Measurements from ENCODE around the gene TRIM39.

TRIM39 gene

GRCh38 chr6:30327232-30327746, 562 bp downstream of the TRIM39 start:
- no peak for DNase-seq (ENCODE audit: low read depth, low spot score)

DNA sequence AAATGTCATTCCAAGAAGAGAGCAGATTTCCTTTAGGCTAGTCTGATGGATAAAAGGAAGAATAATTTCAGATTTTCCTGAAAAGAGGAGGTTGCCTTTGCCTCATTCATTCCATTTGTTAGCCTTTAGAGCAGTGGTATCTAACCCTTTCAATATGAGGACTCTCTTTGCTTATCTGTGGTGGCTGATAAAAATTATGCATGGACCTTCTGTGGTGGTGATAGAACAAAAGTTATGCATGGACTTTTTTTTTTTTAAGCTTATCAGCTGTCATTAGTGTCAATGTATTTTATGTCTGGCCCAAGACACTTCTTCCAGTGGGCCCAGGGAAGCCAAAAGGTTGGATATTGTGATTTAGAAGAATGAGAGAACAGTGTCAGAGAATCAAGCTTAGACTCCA, 1.7 kb downstream of the TRIM39 start:
- DNase-seq (ENCODE audit: low read depth, low spot score): no peak

GRCh38 chr6:30329331-30329730, 2.6 kb downstream of the TRIM39 start:
- no peak for DNase-seq (ENCODE audit: low read depth, low spot score)

DNA sequence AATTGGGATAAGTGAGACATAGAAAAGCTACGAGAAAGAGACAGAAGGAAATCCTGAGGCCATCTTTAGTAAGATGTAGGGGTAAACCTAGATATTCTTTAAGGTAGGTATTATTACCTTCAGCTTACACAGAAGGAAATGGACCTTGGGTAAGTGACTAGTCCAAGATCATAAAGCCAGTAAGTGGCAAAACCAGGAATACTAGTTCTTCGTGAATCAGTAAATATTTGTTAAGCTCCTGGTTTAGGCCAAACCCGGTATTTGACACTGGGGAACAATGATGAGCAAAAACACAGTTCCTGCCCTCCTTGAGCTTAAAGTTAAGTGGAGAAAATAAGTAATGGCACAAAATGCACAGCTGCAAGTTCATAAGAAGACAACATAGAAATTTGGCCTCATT, 5.3 kb downstream of the TRIM39 start:
- no peak for DNase-seq (ENCODE audit: low read depth, low spot score)

DNA sequence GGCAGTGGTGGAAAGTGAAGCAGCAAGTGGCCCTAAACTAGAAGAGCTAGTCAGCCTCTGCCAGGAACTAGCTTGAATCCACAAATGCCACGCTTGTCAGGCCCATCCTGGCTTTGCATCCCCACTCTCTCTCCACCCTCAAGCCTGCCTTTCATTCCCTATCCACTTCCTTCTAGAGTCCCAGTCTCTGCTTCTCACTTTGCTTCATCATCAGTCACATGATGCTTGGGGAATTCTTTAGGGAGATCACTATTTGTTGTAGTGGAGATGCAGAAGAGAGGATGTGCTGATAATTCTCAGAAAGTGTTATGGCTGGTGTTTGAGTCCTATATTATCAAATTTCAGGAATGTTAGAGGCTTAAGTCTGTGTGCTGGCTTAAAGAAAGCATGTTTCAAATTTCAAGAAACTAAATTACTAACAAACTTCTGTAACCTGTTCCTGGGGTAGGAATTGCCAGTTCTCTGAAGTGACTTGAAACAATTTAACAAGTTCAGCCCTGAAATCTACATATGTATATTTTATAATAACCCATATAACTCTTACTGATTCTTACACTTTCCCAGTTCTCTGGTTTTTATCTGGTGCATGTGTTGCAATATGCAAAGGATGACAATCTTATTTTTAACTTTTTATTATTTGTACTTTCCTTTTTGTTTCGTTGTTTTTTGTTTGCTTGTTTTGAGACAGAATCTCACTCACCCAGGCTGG, 7.5 kb downstream of the TRIM39 start:
- DNase-seq (ENCODE audit: low read depth, low spot score): no peak

DNA sequence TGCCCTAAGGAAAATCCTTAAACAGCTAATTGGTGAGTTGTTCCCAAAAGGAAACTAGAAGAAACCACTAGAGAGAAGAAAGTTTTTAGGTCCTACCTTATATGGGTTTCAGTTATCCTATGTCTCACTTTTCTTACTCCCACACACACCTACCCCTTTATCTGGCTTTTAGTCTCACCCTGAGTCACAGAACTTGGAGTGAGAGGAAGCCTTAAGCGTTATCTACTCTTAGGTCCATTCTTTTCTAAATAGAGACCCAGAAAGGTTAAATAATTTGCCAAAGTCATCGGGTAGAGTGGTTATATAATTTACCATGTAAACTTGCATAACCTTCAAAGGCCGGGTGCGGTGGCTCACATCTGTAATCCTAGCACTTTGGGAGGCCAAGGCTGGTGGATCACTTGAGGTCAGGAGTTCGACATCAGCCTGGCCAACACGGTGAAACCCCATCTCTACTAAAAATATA, 13.9 kb downstream of the TRIM39 start:
- DNase-seq (ENCODE audit: low read depth, low spot score): no peak

- no peak for DNase-seq (ENCODE audit: low read depth, low spot score)
These were observed 14.5 kb downstream of the TRIM39 start for GRCh38 chr6:30341218-30341617.

DNA sequence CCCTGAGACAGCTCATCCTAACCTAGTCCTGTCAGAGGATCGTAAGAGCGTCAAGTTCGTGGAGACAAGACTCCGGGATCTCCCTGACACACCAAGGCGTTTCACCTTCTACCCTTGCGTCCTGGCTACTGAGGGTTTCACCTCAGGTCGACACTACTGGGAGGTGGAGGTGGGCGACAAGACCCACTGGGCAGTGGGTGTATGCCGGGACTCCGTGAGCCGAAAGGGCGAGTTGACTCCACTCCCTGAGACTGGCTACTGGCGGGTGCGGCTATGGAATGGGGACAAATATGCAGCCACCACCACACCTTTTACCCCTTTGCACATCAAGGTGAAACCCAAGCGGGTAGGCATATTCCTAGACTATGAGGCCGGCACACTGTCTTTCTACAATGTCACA, 15.0 kb downstream of the TRIM39 start:
- no peak for DNase-seq (ENCODE audit: low read depth, low spot score)

GRCh38 chr6:30344191-30344867, 17.6 kb downstream of the TRIM39 start:
- DNase-seq (ENCODE audit: low read depth, low spot score): no peak

- DNase-seq (ENCODE audit: low read depth, low spot score): peak; percentile 86
These were observed 18.3 kb downstream of the TRIM39 start, which contains the start of gene RPP21 for GRCh38 chr6:30344868-30345671. Gene RPP21 (plus strand): TSS chr6:30345156. CDS start chr6:30345172, 16 bp downstream.

DNA sequence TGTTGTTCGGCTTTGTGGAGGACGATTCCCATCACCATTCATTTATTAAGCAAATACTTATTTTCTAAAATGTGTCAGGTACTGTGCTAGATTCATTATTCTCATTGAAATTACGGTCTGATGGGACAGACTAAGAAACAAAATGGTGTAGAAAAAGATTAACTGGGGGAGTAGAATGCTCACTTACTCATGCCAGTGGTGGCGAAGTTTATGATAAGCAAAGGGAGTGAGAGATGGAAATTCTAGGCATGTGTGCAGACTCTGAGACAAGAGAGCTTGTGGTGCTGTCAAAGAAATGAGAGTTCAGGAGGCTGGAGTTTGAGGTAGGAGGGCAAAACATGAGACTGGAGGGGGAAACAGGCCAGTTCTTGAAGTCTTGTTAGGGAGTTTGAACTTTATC, 19.1 kb downstream of the TRIM39 start:
- DNase-seq (ENCODE audit: low read depth, low spot score): no peak

DNA sequence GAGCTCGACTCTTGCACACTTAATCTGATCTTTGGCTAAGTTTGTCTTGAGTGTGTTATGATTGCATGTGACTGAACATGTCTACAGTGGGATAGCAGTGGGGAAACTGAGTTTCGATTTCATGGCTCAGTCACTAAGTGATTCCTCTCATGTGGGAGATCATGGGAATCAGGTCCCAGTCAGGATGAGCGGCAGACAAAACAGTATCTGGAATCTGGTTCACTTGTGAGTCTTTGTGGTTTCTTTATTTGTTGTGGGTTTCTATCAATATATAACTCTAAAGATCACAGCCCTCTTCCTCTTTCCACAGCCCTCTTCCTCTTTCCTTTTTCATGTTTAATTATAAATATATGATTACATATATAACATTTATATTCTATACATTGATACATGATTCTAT, 22.2 kb downstream of the TRIM39 start:
- no peak for DNase-seq (ENCODE audit: low read depth, low spot score)

- no peak for DNase-seq (ENCODE audit: low read depth, low spot score)
These were observed 22.9 kb downstream of the TRIM39 start for GRCh38 chr6:30349421-30350177.

- no peak for DNase-seq (ENCODE audit: low read depth, low spot score)
These were observed 23.8 kb downstream of the TRIM39 start for GRCh38 chr6:30350524-30350923.

- DNase-seq (ENCODE audit: low read depth, low spot score): no peak
These were observed 25.8 kb downstream of the TRIM39 start for GRCh38 chr6:30352550-30352949.

GRCh38 chr6:30355281-30355680, 28.6 kb downstream of the TRIM39 start:
- no peak for DNase-seq (ENCODE audit: low read depth, low spot score)

DNA sequence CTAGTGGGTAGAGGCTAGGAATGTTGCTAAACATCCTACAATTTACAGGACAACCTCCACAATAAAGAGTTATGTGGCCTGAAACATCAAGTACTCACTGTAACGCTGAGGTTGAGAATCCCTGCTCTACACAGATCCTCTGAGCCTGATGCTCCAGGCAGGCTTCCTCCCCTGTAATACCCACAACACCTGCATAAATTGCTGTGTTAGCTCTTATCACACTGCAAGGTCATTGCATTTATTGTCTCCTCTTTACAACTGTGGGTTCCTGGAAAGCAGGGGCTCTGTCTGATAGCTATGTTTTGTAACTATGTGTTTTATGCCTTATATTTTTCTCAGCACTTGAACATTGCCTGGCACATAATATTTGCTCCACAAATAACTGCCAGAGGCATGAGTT, 29.8 kb downstream of the TRIM39 start:
- no peak for DNase-seq (ENCODE audit: low read depth, low spot score)

DNA sequence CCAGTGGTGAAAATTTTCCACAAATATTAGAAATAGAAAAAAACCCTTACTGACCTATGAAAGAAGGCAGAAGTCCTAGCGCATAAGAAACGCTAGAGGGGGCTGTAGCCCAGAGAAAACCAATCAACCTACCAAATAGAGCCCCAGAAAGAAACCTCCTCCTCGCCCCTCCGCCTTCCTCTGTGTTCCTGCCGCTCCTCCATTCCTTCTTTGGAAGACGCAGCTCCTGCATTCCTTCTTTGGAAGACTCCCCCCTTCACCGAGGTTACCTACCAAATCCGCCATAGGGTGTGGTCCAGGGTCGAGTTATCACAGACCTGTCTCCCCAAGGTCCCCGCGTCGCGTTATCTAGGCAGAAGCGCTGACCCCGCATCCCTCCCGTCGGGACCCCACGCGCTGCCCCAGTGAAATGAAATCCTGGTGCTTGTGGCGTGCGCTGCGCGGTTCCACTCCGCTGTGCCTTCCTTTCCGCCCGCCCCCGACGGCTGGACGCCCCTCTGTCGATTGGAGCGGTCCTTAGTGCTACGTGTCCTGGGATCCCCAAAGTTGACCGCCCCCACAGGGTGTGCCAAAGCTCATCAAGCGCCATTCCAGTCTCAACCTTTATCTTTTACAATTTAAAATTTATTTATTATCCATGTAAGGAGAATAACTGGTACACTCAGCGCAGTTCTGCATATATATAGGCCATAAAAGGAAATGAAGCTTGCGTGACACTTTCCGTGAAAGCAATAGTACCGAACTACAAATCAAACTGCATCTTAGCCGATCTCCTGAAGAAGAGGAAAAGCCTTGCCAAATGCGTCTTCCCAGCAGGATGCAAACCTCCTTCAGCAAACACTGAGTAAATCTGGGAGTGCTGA, 31.2 kb downstream of the TRIM39 start:
- DNase-seq (ENCODE audit: low read depth, low spot score): peak; percentile 89

DNA sequence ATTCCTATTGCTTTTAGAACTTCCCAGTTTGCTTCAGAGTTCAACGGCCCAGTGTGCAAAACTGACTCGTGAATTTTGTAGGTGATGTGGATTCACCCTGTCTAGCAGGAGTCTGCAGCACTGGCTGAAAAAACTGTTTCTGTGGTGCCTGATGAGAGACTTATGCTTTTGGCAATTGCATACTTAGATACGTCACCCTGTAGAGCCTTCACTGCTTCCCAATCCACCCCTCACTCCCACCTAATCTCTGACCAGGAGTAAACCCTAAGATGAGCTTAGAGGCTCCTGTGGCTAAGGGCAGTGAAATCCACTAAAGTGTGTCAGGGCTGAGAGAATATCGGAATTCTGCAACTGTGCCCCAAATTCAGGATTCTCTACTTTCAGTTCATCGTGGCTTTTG, 32.5 kb downstream of the TRIM39 start:
- no peak for DNase-seq (ENCODE audit: low read depth, low spot score)

GRCh38 chr6:30360139-30360538, 33.4 kb downstream of the TRIM39 start:
- no peak for DNase-seq (ENCODE audit: low read depth, low spot score)

Data from ELF-1 (cell line).